Hindlimb muscle (tissue), 1 donor: ENCODE results near the gene CABCOCO1. TPM values are rescaled to one million over a fixed set of nuclear protein-coding genes. Genes with fewer than 3 reads are reported as not detected.
"Not testable (repeated sequence)": the region's sequence is repeated elsewhere in the genome, so short reads cannot be mapped to it uniquely, and the experiment has no call there.

Source experiments
- DNase-seq: peaks from one replicate; pipeline ENCODE4 v3.0.0-alpha.2; 2013
- polyA plus RNA-seq: library from polyadenylated mRNA; unstranded; fragments of 120-200 nt; gene quantifications from one replicate; pipeline ENCODE4 v1.2.1, GENCODE V29; 2013; ENCODE audit not compliant: insufficient read length

The CABCOCO1 gene
- polyA plus RNA-seq, 1 donor: 0.53 TPM

DNA sequence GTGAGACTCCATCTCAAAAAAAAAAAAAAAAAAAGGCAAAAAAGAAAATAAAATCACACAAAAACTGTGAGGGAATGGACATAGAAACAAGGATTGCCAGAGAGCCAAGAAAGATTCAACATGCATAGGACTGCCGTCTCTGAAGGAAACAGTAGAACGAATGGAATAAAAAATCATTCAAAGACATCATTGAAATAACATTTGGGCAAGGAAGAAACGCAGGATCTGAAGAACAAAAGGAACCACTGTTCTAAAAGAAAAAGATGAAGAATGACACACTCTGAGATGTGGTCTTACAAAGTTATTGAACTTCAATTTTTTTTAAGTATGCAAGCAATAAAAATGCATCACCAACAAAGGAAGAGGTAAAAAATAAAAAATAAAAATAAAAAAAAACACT, 57.2 kb downstream of the CABCOCO1 start:
- DNase-seq: no peak

DNA sequence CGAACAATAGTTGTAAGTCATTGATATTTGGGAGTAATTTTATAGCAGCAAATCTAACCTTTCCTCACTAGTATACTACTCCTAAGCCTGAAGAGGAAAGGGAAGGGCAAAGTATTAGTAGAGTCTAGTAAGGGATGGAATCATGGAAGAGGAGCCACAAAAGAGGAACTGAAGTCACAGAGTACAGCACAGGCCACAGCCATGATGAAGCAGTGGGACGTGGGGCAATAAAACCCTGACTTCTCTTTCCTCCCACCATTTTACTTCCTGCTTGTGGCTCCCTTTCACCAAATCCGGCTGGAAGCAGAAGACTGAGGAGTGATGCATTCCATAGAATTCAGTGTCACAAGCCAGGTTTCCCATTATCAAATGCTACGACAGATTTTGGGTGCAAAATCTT, 58.7 kb downstream of the CABCOCO1 start:
- no peak for DNase-seq

DNA sequence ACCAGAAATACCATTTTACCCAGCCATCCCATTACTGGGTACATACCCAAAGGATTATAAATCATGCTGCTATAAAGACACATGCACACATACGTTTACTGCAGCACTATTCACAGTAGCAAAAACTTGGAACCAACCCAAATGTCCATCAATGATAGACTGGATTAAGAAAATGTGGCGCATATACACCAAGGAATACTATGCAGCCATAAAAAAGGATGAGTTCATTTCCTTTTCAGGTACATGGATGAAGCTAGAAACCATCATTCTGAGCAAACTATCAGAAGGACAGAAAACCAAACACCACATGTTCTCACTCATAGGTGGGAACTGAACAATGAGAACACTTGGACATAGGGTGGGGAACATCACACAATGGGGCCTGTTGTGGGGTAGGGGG, 62.5 kb downstream of the CABCOCO1 start:
- DNase-seq: not testable (repeated sequence)

DNA sequence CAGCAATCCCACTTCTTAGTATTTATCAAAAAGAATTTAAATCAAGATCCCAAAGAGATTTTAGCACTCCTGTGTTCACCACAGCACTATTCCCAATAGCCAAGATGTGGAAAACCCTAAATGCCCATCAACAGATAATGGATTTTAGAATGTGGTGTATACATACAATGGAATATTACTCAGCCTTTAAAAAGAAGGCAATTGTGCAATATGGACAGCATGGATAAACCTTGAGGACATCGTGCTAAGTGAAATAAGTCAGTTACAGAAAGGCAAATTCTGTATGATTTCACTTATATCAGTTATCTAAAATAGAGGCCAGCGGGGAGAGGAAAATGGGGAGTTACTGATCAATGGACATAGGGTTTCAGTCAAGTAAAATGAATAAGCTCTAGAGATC, 66.9 kb downstream of the CABCOCO1 start:
- DNase-seq: no peak

DNA sequence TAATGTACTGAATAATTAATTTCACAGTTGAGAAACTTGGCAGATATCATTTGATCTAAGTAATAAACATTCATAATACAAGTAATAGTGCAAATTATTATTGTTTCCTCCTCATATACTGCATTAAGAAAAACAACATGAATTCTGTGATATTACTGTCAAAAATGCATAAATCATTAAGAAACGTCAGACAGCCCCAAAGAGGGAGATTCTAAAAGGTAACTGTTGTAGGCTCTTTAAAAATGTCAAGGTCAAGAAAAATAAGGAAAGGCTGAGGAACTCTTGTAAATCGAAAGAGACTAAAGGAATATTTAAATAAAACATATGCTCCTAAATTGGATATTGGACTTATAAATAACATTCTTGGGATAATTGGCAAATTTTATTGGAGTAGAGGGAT, 67.9 kb downstream of the CABCOCO1 start:
- no peak for DNase-seq

DNA sequence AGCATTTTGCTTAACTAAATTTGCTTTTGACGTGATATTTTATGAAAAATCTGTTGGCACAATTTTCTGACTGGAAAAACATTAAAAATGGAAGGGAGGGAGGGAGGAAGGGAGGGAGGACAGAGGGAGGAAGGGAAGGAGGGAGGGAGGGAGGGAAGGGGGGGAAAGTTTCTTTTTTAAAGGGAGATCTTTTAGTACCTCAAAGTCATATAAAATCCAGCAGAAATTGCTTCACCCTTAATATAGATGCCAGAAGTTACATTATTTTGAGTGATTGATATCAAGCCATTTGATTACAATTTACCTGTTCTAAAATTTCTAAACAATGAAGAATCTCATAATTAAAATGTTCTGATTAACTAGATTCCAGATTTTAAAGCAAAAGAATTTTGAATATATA, 68.9 kb downstream of the CABCOCO1 start:
- DNase-seq: no peak

DNA sequence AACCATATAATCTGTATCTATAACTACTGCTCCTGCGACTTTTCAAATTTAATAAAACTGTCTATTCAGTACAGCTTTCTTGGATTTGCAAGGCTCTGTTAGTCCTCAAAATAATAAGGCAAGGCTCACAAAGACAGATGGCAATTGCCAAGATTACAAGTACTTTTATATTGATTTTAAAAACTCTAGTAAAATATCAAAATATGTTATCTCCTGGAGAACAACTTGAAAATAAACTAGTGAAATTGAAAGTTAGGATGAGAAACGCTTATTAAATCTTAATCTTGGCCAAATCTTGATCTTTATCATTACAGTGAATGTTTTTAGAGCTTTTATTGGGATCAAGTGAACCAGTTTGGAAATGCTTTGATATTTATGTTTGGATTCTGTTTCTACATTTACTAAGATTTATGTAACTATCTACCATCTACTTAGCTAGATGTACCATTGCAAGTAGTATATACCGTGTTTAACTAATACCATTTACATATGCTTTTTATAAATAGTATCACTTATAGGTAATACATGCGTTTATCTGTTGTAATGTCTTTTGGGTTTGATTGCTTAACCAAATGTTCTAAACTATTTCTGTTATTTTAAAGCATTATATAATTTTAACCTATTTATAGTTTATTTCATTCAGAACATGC, 70.0 kb downstream of the CABCOCO1 start:
- no peak for DNase-seq

DNA sequence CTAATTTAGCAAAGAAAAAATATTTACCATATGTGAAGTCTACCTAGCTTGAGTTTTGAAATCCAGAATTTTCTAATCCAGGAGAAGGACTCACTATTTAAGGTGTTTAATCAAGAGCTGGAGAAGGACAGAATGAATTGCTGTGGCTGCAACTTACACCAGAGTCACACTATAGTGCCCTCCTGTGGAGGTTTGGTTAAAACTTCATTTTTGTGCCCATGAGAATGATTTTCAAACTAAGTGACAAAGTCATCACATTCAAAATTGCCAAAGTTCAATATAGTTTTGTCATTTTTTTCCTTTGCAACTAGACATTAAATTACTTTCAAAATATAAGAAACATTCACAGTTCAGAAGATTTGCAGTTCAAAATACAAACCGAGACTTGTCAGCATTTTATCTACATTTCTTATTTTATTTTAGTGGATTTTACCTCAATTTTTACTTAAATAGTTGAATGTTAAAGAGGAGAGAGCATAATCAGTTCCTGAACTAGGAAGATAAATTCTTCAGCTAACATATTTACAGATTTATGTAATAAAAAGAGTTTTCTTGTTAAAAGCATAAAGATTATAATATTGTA, 70.7 kb downstream of the CABCOCO1 start:
- peak; percentile 43 for DNase-seq

DNA sequence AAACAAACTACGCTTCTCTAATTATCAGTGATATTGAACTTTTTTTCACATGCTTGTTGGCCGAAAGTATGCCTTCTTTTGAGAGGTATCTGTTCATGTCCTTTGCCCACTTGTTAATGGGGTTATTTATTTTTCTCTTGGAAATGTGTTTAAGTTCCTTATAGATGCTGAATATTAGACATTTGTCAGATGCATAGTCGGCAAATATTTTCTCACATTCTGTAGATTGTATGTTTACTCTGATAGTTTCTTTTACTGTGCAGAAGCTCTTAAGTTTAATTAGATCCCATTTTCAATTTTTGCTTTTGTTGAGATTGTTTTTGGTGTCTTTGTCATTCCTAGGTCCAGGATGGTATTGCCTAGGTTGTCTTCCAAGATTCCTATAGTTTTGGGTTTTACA, 73.2 kb downstream of the CABCOCO1 start:
- DNase-seq: no peak

DNA sequence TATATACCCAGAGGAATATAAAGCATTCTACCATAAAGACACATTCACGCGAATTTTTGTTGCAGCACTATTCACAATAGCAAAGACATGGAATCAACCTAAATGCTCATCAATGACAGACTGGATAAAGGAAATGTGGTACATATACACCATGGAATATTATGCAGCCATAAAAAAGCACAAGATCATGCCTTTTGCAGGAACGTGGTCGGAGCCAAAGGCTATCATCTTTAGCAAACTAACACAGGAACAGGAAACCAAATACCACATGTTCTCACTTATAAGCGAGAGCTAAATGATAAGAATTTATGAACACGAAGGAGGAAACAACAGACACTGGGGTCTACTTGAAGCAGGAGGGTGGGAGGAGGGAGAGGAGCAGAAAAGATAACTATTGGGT, 74.7 kb downstream of the CABCOCO1 start:
- DNase-seq: not testable (repeated sequence)

DNA sequence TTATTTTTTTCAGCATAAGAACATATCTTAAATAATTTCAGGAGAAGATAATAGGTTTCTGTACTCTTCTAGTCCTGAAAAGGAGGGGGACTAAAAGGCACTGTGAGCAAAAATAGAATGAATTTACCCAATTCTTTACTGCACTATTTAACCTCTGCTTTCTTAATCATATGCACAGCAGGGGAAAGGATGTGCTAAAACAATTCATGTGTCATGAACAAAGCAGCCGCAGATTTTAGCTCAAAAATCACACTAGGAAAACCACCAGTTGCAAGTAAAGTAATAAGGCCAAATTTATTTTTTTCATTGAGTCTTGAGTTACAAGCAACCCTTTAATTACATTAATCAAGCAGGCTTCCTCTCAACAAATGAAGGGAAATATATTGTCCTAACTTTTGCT, 80.1 kb downstream of the CABCOCO1 start:
- DNase-seq: peak; percentile 19

DNA sequence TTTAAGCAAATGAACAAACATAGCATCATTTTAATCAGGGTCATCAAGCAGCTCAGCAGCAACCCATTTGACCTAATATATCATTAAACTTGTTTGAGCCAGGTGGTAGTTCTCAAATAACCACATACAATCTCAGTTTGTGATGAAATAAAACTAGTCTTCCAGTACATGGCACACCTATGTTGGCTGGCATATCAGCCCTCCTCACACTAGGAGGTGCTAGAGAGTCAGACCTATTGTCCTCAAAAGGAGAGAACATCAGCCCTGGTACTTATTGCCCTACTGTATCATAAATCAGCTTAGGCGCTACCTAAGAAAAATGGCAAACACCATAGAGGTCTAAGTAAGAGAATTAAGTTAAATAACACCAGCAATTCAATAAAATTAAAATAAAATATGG, 81.7 kb downstream of the CABCOCO1 start:
- no peak for DNase-seq

DNA sequence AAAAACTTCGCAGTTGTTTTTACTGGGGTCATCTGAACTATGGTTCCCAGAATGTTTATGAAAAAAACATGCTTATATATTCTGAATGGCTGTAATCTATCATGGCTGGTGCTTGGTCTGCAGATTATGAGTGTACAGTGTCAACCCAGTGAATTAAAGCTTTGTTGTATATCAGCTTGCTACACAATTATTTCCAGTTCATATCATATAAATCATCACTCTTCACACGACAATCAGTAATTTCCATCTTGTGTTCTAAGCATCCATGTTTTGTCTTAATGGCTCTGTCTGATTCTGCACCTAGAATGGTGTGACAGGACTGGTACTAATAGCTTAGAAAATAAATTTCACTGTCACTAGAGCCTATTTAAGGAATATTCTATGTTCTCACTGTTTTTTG, 83.6 kb downstream of the CABCOCO1 start:
- no peak for DNase-seq

DNA sequence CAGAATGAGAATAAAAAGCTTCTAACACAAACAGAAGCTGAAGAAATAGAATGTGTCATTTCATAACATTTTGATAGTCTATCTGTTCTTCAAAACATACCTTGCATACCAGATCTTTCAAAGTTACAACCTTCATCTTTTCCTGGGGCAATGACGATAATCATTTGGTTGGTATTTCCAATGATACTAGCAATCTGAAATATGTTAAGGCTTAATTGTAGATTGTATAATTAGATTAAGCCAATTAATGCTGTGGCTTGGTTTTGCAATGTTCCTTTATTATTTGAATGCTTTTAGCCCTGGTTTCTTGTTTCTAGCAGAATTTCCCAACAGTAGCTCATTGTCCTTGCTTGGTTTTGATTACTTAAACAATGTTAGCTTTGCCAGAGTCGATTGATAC, 84.6 kb downstream of the CABCOCO1 start:
- no peak for DNase-seq

DNA sequence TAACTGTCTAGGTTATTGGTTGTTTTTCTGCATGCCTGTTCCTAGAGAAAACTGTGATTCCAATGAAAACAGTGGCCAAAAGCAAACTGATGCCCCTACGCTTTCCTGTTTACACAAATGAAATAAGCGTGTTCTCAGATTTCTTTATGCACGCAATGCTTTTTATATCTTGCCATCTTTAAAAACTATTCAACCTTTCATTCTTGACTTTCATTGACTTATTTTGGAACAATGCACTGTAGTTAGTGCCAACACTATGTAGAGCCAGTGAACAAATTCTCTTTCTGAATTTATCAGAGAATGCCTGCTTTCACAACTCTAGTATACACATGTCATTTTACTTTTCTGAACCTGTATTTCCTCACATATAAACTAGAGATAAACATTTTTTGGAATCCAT, 86.6 kb downstream of the CABCOCO1 start:
- DNase-seq: no peak

DNA sequence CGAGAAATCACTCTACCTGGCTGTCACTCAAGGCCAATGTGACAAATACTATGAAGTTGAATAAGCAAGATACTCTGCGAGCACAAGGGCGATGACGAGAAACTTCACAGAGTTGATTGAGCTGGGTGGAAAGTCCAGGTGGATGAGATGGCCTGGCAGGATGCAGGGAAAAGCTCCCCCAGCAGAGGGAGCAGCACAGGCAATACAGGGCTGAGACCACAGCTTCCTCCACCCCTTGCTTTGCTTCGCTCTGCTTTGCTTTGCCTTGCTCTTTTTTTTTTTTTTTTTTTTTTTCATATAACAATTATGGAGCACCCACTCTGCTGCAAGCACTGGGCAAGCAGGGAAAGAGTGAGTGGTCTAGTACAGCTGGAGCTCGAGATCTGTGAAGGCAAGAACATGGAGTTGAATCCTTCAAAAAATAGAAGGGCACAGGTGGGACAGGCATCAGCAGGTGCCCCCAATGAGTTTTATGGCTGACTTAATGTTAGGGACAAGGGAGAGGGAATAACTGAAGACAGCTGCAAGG, 88.3 kb downstream of the CABCOCO1 start:
- peak; percentile 11 for DNase-seq

DNA sequence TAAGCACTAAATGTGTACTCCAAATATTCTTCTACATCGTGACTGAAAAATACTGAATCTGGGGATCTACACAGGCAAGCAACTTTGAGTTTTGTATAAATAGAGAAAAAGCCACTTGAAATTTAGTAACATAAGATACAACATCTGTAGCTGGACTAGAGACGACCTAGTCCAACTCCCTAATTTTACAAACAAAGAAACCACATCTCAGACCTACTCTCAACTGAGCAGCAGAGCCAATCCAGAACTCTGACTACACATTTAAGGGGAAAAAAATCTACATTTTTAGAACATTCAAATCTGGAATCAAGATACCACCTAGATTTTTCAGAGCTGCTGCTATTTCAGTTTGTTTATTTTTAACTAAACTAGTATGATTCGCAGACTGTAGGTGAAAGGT, 88.9 kb downstream of the CABCOCO1 start:
- no peak for DNase-seq

DNA sequence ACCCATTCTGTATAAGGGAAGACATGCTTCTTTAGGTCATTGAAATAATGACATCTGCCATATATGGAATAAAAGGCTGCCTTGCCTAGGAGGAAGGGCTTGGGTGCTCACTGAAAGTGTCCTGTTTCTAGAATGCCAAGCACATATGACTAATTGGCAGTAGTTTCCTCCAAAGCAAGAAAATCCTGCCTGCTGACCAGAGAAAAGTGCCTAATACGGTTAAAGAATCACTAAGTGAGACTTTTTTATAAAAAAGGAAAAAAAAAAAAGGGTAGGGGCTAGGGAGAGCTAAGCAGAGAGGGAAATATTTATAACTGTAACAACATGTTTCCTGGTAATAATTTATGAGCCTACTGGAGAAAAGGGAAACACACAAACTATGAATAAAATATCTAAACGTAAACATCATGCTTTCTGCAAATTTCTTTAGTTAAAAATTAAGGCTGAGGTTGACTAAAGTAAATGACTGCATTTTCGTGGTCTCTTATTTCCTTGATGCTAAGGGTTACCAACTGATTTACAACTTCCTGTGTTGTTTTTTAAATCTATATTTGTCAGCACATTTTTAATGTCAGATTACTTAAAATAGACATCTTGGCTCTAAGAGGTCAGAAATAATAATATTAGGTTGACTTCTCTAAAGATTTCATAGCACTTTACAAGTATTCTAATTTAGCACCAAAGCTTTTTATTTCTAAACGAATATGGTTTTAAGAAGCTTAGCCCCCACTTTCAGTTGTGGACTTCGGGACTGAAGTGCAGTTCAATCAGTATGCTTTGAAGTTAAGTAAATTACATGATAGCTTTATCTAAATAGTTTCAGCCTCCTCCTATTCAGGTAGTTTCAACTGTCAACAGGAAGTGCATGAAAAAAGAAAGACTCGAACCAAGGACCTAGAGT, 89.6 kb downstream of the CABCOCO1 start:
- no peak for DNase-seq

DNA sequence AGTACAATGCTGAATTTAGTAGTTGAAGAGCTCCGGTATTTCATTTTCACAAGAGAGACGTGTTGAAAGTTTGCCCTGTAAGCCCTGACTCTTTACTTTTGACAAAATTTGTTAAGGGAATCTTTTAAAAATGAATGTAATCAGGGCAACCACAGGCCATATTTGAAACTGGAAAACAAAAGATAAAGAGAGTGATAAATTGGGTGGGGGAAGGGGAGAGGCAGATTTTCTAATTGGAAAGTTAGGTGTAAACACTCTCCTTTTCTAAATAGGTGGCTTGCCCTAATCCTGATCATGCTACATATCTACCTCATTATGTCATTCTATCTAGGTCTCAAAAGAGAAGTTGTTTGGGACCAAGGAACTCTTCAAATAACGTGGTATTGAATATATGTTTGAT, 90.7 kb downstream of the CABCOCO1 start:
- no peak for DNase-seq

DNA sequence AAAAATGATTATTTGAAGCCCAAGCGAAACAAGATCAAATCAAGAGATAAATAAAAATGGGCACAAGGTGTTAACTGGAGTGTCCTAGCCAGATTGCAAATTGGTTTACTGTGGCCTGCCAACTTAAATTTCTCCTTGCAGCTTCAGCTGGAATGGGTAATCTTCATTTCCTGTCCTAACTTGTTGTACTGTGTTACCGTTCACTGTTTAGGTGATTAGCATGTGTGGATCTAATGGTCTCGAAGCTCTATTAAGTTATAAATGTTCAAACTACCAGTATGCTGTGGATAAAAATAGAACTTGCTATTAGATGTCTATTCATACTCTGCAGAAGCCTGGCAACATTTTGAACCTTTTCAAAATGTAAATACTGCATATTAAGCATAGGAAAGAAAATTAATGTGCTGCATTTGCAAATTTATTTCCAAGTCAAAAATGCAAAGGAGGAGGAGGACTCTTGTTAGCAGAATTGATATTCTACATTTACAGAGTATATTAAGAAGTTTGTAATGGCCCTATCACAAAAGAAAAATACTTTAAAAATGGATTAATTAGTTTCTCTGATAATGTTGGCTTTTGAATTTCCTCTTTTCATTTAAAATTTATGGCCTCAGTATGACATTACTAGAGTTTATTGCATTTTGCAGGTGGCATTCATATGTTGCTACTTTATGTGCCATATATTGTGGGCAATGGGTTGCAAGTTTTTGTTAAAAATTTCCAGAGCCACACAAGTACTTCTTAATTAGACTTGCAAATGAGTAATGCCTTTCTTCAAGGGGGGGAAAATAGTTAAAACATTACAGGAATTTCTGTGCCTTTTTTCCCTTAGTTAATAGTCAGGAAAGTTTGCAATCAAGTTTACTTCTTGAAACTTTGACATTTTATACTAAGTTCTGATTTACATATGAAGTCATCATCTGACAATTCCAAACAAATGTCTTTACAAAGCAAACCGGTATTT, 92.1 kb downstream of the CABCOCO1 start:
- no peak for DNase-seq

DNA sequence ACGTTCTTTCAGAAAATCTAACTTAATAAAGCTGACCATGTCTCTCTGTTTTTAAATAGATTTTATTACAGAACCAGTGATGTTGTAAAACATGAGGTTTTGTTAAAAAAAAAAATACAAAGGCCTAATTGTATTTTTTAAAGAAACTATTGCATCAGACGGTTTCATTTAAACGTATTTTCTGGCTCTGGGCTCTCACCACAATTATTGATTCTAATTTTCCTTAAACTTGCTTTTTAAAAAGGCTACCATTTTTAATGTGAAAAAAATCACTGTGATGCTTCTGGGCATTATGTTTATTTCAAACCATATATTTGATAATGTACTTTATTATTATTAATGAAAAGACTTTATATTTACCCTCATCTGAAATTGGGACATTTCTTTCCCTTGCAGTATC, 94.3 kb downstream of the CABCOCO1 start:
- DNase-seq: no peak
